ENCODE measurements around the gene FASN. TPM values are rescaled to one million over a fixed set of nuclear protein-coding genes. Genes with fewer than 3 reads are reported as not detected.

Gene FASN
- total and polyA plus RNA-seq, 2 of the 13 experiments (the other 11 are each of a cell fraction or from before 2014, with no cell fraction given) = 51.7 to 101 TPM

- TF ChIP-seq PAX8 (CRISPR knock-in tag; IDR thresholded peaks at IDR 0.05; ENCODE audit: borderline replicate concordance) = no peak
Measured at GRCh38 chr17:82097919-82098168, 192 bp downstream of the FASN start (continued).

- Histone ChIP-seq H3K4me3 (replicated peaks in 1 of 3; ENCODE audit: insufficient read depth in 1 of 3, low read depth in 2 of 3, low read length in 3 of 3) (peak overlapping the region; percentile 72 to 96 (median 86)), H3K27me3 (ENCODE audit: control insufficient read depth in 1 of 2, insufficient read depth in 2 of 2, low read length in 2 of 2) (no peaks in the 10 kb centered on the region; a peak in 1 of 5 replicates), H3K4me2 (ENCODE audit: low read depth, low read length) (peak overlapping the region; percentile 98), H4K20me1 (ENCODE audit: insufficient read depth, low read length) (peaks cover 40% of the 10 kb centered on the region), H2AFZ (ENCODE audit: low read length) (no peak overlapping the region), H3K27ac (ENCODE audit: extremely low read length, insufficient read depth, low read length) (peak overlapping the region; percentile 89), H3K4me1 (ENCODE audit: insufficient read depth, low read length) (peaks cover 72% of the 10 kb centered on the region), H3K9ac (ENCODE audit: insufficient read depth, low read depth, low read length) (peak overlapping the region; percentile 98), H3K36me3 (replicated peaks in 1 of 2; ENCODE audit: control insufficient read depth in 1 of 2, insufficient read depth in 2 of 2, low read length in 2 of 2) (peaks cover 25 to 36% of the 10 kb centered on the region in 2 experiments), H3K9me3 (ENCODE audit: low read length) (no peaks in the 10 kb centered on the region), H3K79me2 (ENCODE audit: insufficient read depth, low read length) (peaks cover 54% of the 10 kb centered on the region)
- intact Hi-C loops (cut with micrococcal nuclease; ENCODE audit: unreplicated experiment) = loop anchor here (5.0 to 10.0 kb wide), 2 partner anchors 45 to 123 kb away; partner anchors contain the start of genes ASPSCR1, GPS1 and RFNG
- no peak for DNase-seq (ENCODE audit: low spot score)
- in situ Hi-C loops (cut with HindIII; ENCODE audit: extremely low pct_ligation_motif_present, low pct_unique_long_range_greater_than_20kb) = no loop called here
- CTCF ChIA-PET (ENCODE audit: low intra/inter-chr PET ratio, low total read pairs) = no interaction called here
- BruUV-seq (replicated peaks) = TSS peak; percentile 53
- WGBS (ENCODE audit: low lambda C conversion rate) = 1% methylated on average over 20 of the region's 77 CpGs
- peak; percentile 6 for ATAC-seq
- FAIRE-seq = no peak
- POLR2A ChIA-PET = interaction anchor here (0.9 to 3.2 kb wide), 11 partner anchors 9 to 362 kb away, joined by 3 to 32 read pairs (median 5); partner anchors contain the start of genes CENPX, DCXR, LRRC45 and MCRIP1
- TF ChIP-seq NR2C2 (CRISPR knock-in tag; IDR thresholded peaks at IDR 0.05; ENCODE audit: borderline replicate concordance) = no peak; the same call in 1 of the 2 replicates
- TF ChIP-seq CEBPB (IDR thresholded peaks at IDR 0.05; ENCODE audit: borderline replicate concordance, low read depth, low read length) = no peak
- no peak; the same call in 1 of the 2 replicates for TF ChIP-seq KLF6 (CRISPR knock-in tag; IDR thresholded peaks at IDR 0.05)
- TF ChIP-seq ZNF674 (CRISPR knock-in tag; IDR thresholded peaks at IDR 0.05; ENCODE audit: low read depth) = no peak
- no peak for TF ChIP-seq NR3C1 (CRISPR knock-in tag; IDR thresholded peaks at IDR 0.05)
- TF ChIP-seq DDIT3 (CRISPR knock-in tag; IDR thresholded peaks at IDR 0.05) = no peak
- TF ChIP-seq SPEN (CRISPR knock-in tag; IDR thresholded peaks at IDR 0.05; ENCODE audit: low read depth) = no peak; the same call in 1 of the 2 replicates
- no peak for TF ChIP-seq HNF4G (IDR thresholded peaks at IDR 0.05; ENCODE audit: borderline replicate concordance, low read depth, low read length)
- no peak for TF ChIP-seq HNF4G (CRISPR knock-in tag; IDR thresholded peaks at IDR 0.05; ENCODE audit: borderline replicate concordance, low read depth)
- peak; percentile 11; the same call in 1 of the 2 replicates for TF ChIP-seq HDAC2 (CRISPR knock-in tag; IDR thresholded peaks at IDR 0.05)
- TF ChIP-seq MAFK (conservative IDR thresholded peaks at IDR 0.05 in 1 of 2, IDR thresholded peaks at IDR 0.05 in 1 of 2; ENCODE audit: low read length in 2 of 2) = no peak
- TF ChIP-seq ZNF180 (CRISPR knock-in tag; IDR thresholded peaks at IDR 0.05; ENCODE audit: borderline replicate concordance, low read depth) = 0 out of 2 replicates have a peak, but pooled peaks have one; percentile 75
- no peak for TF ChIP-seq SRSF9 (IDR thresholded peaks at IDR 0.05; ENCODE audit: borderline replicate concordance, insufficient read depth, low read depth, low read length, poor library complexity, severe bottlenecking)
- TF ChIP-seq ZNF337 (CRISPR knock-in tag; IDR thresholded peaks at IDR 0.05; ENCODE audit: borderline replicate concordance, low read depth) = no peak
- TF ChIP-seq, protein P1, sequence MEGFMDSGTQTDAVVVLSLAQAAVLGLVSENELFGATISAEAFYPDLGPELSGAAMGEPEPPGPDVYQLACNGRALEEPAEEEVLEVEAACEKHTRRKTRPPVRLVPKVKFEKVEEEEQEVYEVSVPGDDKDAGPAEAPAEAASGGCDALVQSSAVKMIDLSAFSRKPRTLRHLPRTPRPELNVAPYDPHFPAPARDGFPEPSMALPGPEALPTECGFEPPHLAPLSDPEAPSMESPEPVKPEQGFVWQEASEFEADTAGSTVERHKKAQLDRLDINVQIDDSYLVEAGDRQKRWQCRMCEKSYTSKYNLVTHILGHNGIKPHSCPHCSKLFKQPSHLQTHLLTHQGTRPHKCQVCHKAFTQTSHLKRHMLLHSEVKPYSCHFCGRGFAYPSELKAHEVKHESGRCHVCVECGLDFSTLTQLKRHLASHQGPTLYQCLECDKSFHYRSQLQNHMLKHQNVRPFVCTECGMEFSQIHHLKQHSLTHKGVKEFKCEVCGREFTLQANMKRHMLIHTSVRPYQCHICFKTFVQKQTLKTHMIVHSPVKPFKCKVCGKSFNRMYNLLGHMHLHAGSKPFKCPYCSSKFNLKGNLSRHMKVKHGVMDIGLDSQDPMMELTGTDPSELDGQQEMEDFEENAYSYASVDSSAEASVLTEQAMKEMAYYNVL (CRISPR knock-in tag; IDR thresholded peaks at IDR 0.05; ENCODE audit: borderline replicate concordance) = no peak
- TF ChIP-seq JUN (CRISPR knock-in tag; IDR thresholded peaks at IDR 0.05) = no peak
- no peak for TF ChIP-seq ZNF777 (CRISPR knock-in tag; IDR thresholded peaks at IDR 0.05)
- TF ChIP-seq ZMAT3 (CRISPR knock-in tag; conservative IDR thresholded peaks at IDR 0.05) = 0 out of 2 replicates have a peak, but pooled peaks have one; percentile 55
- no peak for TF ChIP-seq IRX3 (CRISPR knock-in tag; IDR thresholded peaks at IDR 0.05; ENCODE audit: borderline replicate concordance, low read depth)
Measured at GRCh38 chr17:82097184-82097918, 685 bp downstream of the FASN start.

Data from HepG2 (cell line).